Glutamatergic neuron (in vitro differentiated cells): Measurements from ENCODE around the gene BSG. TPM values are rescaled to one million over a fixed set of nuclear protein-coding genes. Genes with fewer than 3 reads are reported as not detected.

Experiments used
- DNase-seq: peaks from one replicate; pipeline ENCODE4 v3.0.0; 2022
- H3K27ac Mint-ChIP-seq: one replicate; pipeline ENCODE4 v1.8.0; 2020; ENCODE audit warnings: mild to moderate bottlenecking, mixed read lengths, inconsistent platforms; ENCODE audit not compliant: unreplicated experiment
- H3K27me3 Mint-ChIP-seq: one replicate; pipeline ENCODE4 v1.8.0; 2020; ENCODE audit warnings: mild to moderate bottlenecking, moderate library complexity, mixed read lengths, inconsistent platforms; ENCODE audit not compliant: unreplicated experiment
- H3K36me3 Mint-ChIP-seq: one replicate; pipeline ENCODE4 v1.8.0; 2020; ENCODE audit warnings: mild to moderate bottlenecking, mixed read lengths, inconsistent platforms; ENCODE audit not compliant: unreplicated experiment
- H3K4me1 Mint-ChIP-seq: one replicate; pipeline ENCODE4 v1.8.0; 2020; ENCODE audit warnings: mild to moderate bottlenecking, low read depth, mixed read lengths, inconsistent platforms; ENCODE audit not compliant: unreplicated experiment
- H3K4me3 Mint-ChIP-seq: one replicate; pipeline ENCODE4 v1.8.0; 2020; ENCODE audit warnings: mild to moderate bottlenecking, mixed read lengths, inconsistent platforms; ENCODE audit not compliant: unreplicated experiment
- H3K9me3 Mint-ChIP-seq: one replicate; pipeline ENCODE4 v1.8.0; 2020; ENCODE audit warnings: mild to moderate bottlenecking, moderate library complexity, mixed read lengths, inconsistent platforms; ENCODE audit not compliant: unreplicated experiment
- total RNA-seq: library from RNA; stranded (reverse); fragmentation: NEBNext Ultra II Directional; extraction: Animal tissue kit (Norgen Biotek cat#: 25700); gene quantifications from one replicate; pipeline ENCODE4 v1.2.1, GENCODE V29; 2021; ENCODE audit not compliant: unreplicated experiment
- TF ChIP-seq, protein P1 (sequence below): fragments of 200-600 bp; sonication (generic); IDR thresholded peaks from one replicate; pipeline ENCODE4 v1.5.0; 2021; ENCODE audit not compliant: partially characterized antibody, unreplicated experiment

The BSG gene
- total RNA-seq, 1 donor from 2014 or later, result 470 TPM

DNA sequence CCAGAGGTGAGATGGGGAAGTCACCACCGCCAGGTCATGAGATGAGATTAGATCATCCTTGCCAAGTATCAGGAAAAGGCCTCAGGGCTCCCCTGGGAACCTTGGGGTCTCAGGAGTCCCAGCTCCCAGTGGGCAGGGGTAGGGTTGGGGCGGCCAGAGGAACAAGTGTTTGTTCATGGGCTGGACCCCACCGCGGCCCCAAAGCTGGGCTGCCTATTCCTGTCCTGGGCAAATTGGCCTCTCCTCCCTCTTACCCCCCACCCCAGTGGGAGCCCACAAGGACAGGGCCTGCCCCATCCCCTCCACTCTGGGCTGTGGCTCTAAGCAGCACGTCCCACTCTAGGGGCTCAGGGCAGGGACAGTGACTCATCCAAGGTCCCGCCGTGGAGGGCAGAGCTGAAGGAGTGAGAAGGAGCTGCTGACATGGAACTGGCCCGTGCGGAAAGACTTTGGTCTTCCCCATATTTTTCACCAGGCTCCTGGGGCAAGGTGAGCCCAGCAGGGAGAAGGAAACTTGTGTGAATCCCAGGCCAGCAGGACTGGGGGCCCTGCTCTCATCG, 13.2 kb downstream of the BSG start:
- Mint-ChIP-seq H3K27me3 (peaks cover 15% of the 10 kb centered on the region), H3K4me1 (peaks cover 1% of the 10 kb centered on the region), H3K36me3 (no peaks in the 10 kb centered on the region), H3K4me3 (no peak overlapping the region), H3K9me3 (peaks cover 3% of the 10 kb centered on the region), H3K27ac (no peak overlapping the region)
- TF ChIP-seq, protein P1, sequence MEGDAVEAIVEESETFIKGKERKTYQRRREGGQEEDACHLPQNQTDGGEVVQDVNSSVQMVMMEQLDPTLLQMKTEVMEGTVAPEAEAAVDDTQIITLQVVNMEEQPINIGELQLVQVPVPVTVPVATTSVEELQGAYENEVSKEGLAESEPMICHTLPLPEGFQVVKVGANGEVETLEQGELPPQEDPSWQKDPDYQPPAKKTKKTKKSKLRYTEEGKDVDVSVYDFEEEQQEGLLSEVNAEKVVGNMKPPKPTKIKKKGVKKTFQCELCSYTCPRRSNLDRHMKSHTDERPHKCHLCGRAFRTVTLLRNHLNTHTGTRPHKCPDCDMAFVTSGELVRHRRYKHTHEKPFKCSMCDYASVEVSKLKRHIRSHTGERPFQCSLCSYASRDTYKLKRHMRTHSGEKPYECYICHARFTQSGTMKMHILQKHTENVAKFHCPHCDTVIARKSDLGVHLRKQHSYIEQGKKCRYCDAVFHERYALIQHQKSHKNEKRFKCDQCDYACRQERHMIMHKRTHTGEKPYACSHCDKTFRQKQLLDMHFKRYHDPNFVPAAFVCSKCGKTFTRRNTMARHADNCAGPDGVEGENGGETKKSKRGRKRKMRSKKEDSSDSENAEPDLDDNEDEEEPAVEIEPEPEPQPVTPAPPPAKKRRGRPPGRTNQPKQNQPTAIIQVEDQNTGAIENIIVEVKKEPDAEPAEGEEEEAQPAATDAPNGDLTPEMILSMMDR, result no peak
- no peak for DNase-seq

DNA sequence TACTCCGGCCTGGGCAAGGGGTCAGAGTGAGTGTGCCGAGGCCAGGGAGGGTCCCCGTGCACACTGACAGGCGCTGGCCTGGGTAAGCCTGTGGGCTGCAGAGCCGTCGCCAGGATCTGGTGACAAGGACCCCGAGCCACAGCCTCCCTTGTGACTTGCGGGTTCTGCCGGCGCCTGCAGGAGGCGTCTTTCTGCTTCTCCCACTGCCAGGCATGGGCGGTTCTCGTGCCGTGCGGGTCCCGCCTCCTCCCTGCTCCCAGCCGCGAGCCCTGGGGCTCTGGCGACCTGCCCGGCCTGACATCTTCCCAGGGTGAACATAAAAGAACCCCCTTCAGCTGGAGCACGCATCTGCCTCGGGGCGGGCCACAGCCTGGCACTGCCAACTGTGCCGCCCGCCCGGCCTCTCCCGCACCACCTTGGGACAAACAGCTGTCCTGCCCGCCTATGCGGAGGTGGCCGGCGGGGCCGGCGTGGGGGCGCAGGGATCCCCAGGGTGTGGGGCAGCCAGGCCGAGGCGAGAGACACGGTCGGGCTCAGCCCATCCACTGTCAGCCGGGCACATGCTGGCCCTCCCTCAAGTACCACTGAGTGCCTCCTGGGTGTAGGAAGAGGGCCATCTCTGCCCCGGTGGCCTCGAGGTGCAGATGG, 15.8 kb downstream of the BSG start:
- Mint-ChIP-seq H3K27ac (no peak overlapping the region), H3K9me3 (peaks cover 5% of the 10 kb centered on the region), H3K4me1 (peaks cover 4% of the 10 kb centered on the region), H3K36me3 (no peaks in the 10 kb centered on the region), H3K4me3 (no peak overlapping the region), H3K27me3 (peaks cover 16% of the 10 kb centered on the region)
- TF ChIP-seq, protein P1, result peak; percentile 52
- peak; percentile 92 for DNase-seq

DNA sequence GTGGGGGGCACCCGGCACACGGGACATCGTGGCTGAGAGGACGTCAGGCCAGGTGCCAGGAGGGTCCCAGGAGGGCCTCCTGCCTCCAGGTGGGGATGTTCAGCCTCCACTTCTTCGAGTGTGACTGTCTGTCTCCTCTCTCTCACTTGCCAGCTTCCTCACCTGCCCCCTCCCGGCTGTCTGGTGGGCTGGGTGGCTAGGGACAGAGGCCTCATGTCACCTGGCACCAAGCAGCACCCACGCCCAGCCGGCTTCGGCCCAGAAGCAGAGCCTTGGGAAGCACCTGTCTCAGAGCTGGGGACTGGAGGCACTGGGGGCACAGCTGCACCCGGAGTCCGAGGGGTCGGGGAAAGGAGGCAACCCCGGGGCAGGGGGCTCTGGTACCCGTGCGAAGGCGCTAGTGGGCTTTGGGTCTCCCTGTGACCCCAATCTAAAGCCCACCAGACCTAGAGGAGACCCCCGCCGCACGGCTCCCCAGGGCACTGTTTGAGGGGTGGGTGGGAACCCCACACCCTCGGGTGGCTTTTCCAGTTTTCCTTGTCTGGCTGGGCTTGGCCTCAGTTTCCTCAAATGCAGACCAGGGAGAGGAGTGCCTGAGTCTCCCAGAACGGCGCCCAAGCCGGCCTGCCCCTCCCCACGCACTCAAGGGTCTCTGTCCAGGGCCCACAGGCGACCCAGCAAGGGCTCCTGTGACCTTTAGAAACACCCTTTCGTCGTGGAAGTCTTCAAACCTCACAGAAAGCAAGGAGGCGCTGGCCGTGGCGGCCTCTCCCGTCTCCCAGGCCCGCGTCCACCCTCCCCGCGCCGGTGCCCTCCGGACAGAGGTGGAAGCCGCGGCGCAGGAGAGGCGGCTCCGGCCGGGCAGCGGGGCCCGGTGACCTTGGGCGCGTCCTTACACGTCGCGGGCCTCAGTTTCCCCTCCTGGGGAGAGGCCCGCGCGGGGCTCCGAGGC, 16.6 kb downstream of the BSG start:
- no peak overlapping the region for H3K4me3 Mint-ChIP-seq
- H3K9me3 Mint-ChIP-seq, result peaks cover 7% of the 10 kb centered on the region
- TF ChIP-seq, protein P1, result no peak
- no peak overlapping the region for H3K27ac Mint-ChIP-seq
- H3K36me3 Mint-ChIP-seq, result no peaks in the 10 kb centered on the region
- DNase-seq, result no peak
- H3K27me3 Mint-ChIP-seq, result peaks cover 14% of the 10 kb centered on the region
- peaks cover 4% of the 10 kb centered on the region for H3K4me1 Mint-ChIP-seq

DNA sequence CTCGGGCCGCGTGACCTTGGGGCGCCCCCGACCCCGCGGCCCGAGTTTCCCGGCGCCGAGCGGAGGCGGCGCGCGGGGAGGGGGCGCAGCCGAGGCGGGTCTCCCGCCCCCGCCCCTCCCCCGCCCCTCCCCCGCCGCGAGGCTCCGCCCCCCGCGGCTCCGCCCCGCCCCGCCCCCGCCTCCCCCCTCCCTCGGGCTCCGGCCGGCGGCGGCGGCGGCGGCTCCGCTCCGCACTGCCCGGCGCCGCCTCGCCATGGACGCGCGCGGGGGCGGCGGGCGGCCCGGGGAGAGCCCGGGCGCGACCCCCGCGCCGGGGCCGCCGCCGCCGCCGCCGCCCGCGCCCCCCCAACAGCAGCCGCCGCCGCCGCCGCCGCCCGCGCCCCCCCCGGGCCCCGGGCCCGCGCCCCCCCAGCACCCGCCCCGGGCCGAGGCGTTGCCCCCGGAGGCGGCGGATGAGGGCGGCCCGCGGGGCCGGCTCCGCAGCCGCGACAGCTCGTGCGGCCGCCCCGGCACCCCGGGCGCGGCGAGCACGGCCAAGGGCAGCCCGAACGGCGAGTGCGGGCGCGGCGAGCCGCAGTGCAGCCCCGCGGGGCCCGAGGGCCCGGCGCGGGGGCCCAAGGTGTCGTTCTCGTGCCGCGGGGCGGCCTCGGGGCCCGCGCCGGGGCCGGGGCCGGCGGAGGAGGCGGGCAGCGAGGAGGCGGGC, 17.4 kb downstream of the BSG start, which contains the start of gene HCN2:
HCN2 (plus strand) TSS at position 189 of the 703 bp plus-strand sequence; CDS start at position 254, 65 bp downstream.
- H3K4me1 Mint-ChIP-seq, result peaks cover 4% of the 10 kb centered on the region

More for the DNA sequence above, 17.4 kb downstream of the BSG start, which contains the start of gene HCN2:
- peaks cover 12% of the 10 kb centered on the region for H3K27me3 Mint-ChIP-seq
- peak within 1 kb of the TSS; percentile 55 for H3K4me3 Mint-ChIP-seq
- H3K27ac Mint-ChIP-seq, result no peak within 1 kb of the TSS
- H3K9me3 Mint-ChIP-seq, result peaks cover 5% of the 10 kb centered on the region
- no peak for DNase-seq
- H3K36me3 Mint-ChIP-seq, result no peaks in the 10 kb centered on the region
- TF ChIP-seq, protein P1, result no peak
